ENCODE measurements around the gene TIFAB.

TIFAB gene

GRCh38 chr5:135434591-135435466, 17.3 kb downstream of the TIFAB start:
- no peak for DNase-seq (ENCODE audit: low read depth)
- H3K4me3 ChIP-seq (ENCODE audit: low read length) = no peak overlapping the region
- TF ChIP-seq CTCF (IDR thresholded peaks at IDR 0.05; ENCODE audit: insufficient read depth, low read depth, low read length, missing control alignments) = no peak

- no peak for TF ChIP-seq CTCF (IDR thresholded peaks at IDR 0.05; ENCODE audit: insufficient read depth, low read depth, low read length, missing control alignments)
- no peak overlapping the region for H3K4me3 ChIP-seq (ENCODE audit: low read length)
- DNase-seq (ENCODE audit: low read depth) = peak; percentile 11
Observed at GRCh38 chr5:135433681-135434426, 18.3 kb downstream of the TIFAB start.

- DNase-seq (ENCODE audit: low read depth) = no peak
- H3K4me3 ChIP-seq (ENCODE audit: low read length) = no peak overlapping the region
- no peak for TF ChIP-seq CTCF (IDR thresholded peaks at IDR 0.05; ENCODE audit: insufficient read depth, low read depth, low read length, missing control alignments)
Observed at GRCh38 chr5:135432113-135432512, 20.0 kb downstream of the TIFAB start.

- no peak for TF ChIP-seq CTCF (IDR thresholded peaks at IDR 0.05; ENCODE audit: insufficient read depth, low read depth, low read length, missing control alignments)
- no peak for DNase-seq (ENCODE audit: low read depth)
- H3K4me3 ChIP-seq (ENCODE audit: low read length) = no peak overlapping the region
Observed at GRCh38 chr5:135430135-135430437, 22.1 kb downstream of the TIFAB start.

- H3K4me3 ChIP-seq (ENCODE audit: low read length) = no peak overlapping the region
- DNase-seq (ENCODE audit: low read depth) = no peak
- TF ChIP-seq CTCF (IDR thresholded peaks at IDR 0.05; ENCODE audit: insufficient read depth, low read depth, low read length, missing control alignments) = no peak
Observed at GRCh38 chr5:135429301-135430134, 22.6 kb downstream of the TIFAB start.

GRCh38 chr5:135428586-135428985, 23.6 kb downstream of the TIFAB start:
- TF ChIP-seq CTCF (IDR thresholded peaks at IDR 0.05; ENCODE audit: insufficient read depth, low read depth, low read length, missing control alignments) = no peak
- H3K4me3 ChIP-seq (ENCODE audit: low read length) = no peak overlapping the region
- DNase-seq (ENCODE audit: low read depth) = no peak
